ENCODE measurements around the gene PCDH12.

- TF ChIP-seq, protein P1, sequence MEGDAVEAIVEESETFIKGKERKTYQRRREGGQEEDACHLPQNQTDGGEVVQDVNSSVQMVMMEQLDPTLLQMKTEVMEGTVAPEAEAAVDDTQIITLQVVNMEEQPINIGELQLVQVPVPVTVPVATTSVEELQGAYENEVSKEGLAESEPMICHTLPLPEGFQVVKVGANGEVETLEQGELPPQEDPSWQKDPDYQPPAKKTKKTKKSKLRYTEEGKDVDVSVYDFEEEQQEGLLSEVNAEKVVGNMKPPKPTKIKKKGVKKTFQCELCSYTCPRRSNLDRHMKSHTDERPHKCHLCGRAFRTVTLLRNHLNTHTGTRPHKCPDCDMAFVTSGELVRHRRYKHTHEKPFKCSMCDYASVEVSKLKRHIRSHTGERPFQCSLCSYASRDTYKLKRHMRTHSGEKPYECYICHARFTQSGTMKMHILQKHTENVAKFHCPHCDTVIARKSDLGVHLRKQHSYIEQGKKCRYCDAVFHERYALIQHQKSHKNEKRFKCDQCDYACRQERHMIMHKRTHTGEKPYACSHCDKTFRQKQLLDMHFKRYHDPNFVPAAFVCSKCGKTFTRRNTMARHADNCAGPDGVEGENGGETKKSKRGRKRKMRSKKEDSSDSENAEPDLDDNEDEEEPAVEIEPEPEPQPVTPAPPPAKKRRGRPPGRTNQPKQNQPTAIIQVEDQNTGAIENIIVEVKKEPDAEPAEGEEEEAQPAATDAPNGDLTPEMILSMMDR (conservative IDR thresholded peaks at IDR 0.05 in 1 of 2, IDR thresholded peaks at IDR 0.05 in 1 of 2; ENCODE audit: extremely low read depth in 1 of 2, insufficient read depth in 1 of 2, low read depth in 1 of 2, low read length in 2 of 2) = no peak
- TF ChIP-seq EZH2 (IDR thresholded peaks at IDR 0.05; ENCODE audit: borderline replicate concordance, low read length) = no peak
Measured at GRCh38 chr5:141997358-141997960, 39.5 kb upstream of the PCDH12 start.
